ENCODE measurements around the gene RAB1B.

GRCh38 chr11:66310324-66310723 lies 41.9 kb downstream of the RAB1B start:
- TF ChIP-seq ZC3H10 (CRISPR knock-in tag; IDR thresholded peaks at IDR 0.05) (no peak), POU6F1 (CRISPR knock-in tag; IDR thresholded peaks at IDR 0.05; ENCODE audit: borderline replicate concordance, low read depth) (no peak), ZFP3 (CRISPR knock-in tag; IDR thresholded peaks at IDR 0.05) (no peak), TSHZ2 (CRISPR knock-in tag; IDR thresholded peaks at IDR 0.05) (no peak), PATZ1 (CRISPR knock-in tag; IDR thresholded peaks at IDR 0.05; ENCODE audit: borderline replicate concordance) (no peak), ZNF565 (CRISPR knock-in tag; conservative IDR thresholded peaks at IDR 0.05; ENCODE audit: low read depth) (no peak), GLIS3 (CRISPR knock-in tag; IDR thresholded peaks at IDR 0.05) (no peak), BACH2 (CRISPR knock-in tag; IDR thresholded peaks at IDR 0.05; ENCODE audit: borderline replicate concordance) (no peak), CSDC2 (CRISPR knock-in tag; IDR thresholded peaks at IDR 0.05) (no peak), ZFP30 (CRISPR knock-in tag; IDR thresholded peaks at IDR 0.05) (no peak)
- TF ChIP-seq, protein P1, sequence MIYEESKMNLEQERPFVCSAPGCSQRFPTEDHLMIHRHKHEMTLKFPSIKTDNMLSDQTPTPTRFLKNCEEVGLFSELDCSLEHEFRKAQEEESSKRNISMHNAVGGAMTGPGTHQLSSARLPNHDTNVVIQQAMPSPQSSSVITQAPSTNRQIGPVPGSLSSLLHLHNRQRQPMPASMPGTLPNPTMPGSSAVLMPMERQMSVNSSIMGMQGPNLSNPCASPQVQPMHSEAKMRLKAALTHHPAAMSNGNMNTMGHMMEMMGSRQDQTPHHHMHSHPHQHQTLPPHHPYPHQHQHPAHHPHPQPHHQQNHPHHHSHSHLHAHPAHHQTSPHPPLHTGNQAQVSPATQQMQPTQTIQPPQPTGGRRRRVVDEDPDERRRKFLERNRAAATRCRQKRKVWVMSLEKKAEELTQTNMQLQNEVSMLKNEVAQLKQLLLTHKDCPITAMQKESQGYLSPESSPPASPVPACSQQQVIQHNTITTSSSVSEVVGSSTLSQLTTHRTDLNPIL (CRISPR knock-in tag; IDR thresholded peaks at IDR 0.05; ENCODE audit: low read depth): no peak

All from SK-N-SH treated with all-trans-retinoic acid at 6 μM for 48 hours (cell line).